Activated naive CD4-positive, alpha-beta T cell treated with anti-CD3 and anti-CD28 coated beads for 36 hours (primary cell): ENCODE measurements around the gene CCDC121. TPM values are rescaled to one million over a fixed set of nuclear protein-coding genes. Genes with fewer than 3 reads are reported as not detected.
A peak's percentile ranks its signal among the peaks of the same experiment; 100 is the strongest.

Source experiments
- CTCF ChIA-PET: fragments of 350-600 bp; sonication (Branson Sonifier 250); formaldehyde crosslinking; loops from one replicate; lab custom pipeline; 2021; ENCODE audit warnings: antibody characterized with exemption; lab: Charles Lee
- DNase-seq: peaks from one replicate; pipeline ENCODE4 v3.0.0-alpha.2; 2020
- H3K27ac Mint-ChIP-seq: one replicate; pipeline ENCODE4 v1.8.0; 2021; ENCODE audit warnings: mild to moderate bottlenecking, mixed read lengths
- H3K27me3 Mint-ChIP-seq: one replicate; pipeline ENCODE4 v1.8.0; 2021; ENCODE audit warnings: low read depth, mixed read lengths
- H3K36me3 Mint-ChIP-seq: one replicate; pipeline ENCODE4 v1.8.0; 2021; ENCODE audit warnings: low read depth, mixed read lengths
- H3K4me1 Mint-ChIP-seq: one replicate; pipeline ENCODE4 v1.8.0; 2021; ENCODE audit warnings: low read depth, mixed read lengths
- H3K4me3 Mint-ChIP-seq: one replicate; pipeline ENCODE4 v1.8.0; 2021; ENCODE audit warnings: mild to moderate bottlenecking, moderate library complexity, mixed read lengths
- H3K9me3 Mint-ChIP-seq: one replicate; pipeline ENCODE4 v1.8.0; 2021; ENCODE audit warnings: mixed read lengths
- intact Hi-C: fragments of 100-400 bp; cut with micrococcal nuclease; formaldehyde crosslinking; loops from one replicate; pipeline ENCODE4 v1.15.1; 2023
- total RNA-seq, 2 experiments: library from RNA; stranded (reverse); gene quantifications; one replicate each; pipeline ENCODE4 v1.2.3, GENCODE V29; 2021

Gene CCDC121
- total RNA-seq, 2 experiments from 2014 or later, result 0.17 to 0.30 TPM

- Mint-ChIP-seq H3K27ac (no peak overlapping the region), H3K27me3 (no peaks in the 10 kb centered on the region), H3K4me1 (peaks cover 47% of the 10 kb centered on the region), H3K9me3 (peaks cover 31% of the 10 kb centered on the region), H3K4me3 (no peak overlapping the region), H3K36me3 (peaks cover 44% of the 10 kb centered on the region)
- intact Hi-C loops, result no loop called here
- no peak for DNase-seq
- CTCF ChIA-PET, result no interaction called here
Measured at GRCh38 chr2:27593240-27593639, 35.6 kb downstream of the CCDC121 start.

GRCh38 chr2:27591745-27592144 lies 37.1 kb downstream of the CCDC121 start:
- Mint-ChIP-seq H3K27me3 (no peaks in the 10 kb centered on the region), H3K27ac (no peak overlapping the region), H3K4me1 (peaks cover 49% of the 10 kb centered on the region), H3K9me3 (peaks cover 31% of the 10 kb centered on the region), H3K36me3 (peaks cover 52% of the 10 kb centered on the region), H3K4me3 (no peak overlapping the region)
- intact Hi-C loops, result no loop called here
- CTCF ChIA-PET, result interaction anchor here (0.8 kb wide), 1 partner anchor 143 kb away, joined by 3 read pairs; no protein-coding TSS in a partner anchor
- DNase-seq, result no peak

GRCh38 chr2:27588308-27588707 lies 40.5 kb downstream of the CCDC121 start:
- CTCF ChIA-PET, result no interaction called here
- Mint-ChIP-seq H3K4me3 (no peak overlapping the region), H3K36me3 (peaks cover 40% of the 10 kb centered on the region), H3K27ac (no peak overlapping the region), H3K4me1 (peaks cover 62% of the 10 kb centered on the region), H3K9me3 (peaks cover 13% of the 10 kb centered on the region), H3K27me3 (no peaks in the 10 kb centered on the region)
- intact Hi-C loops, result loop anchor here (10.0 kb wide), 1 partner anchor 374 kb away; the partner anchor contains the start of genes ATRAID, CAD and SLC5A6
- DNase-seq, result no peak

GRCh38 chr2:27587025-27587424 lies 41.8 kb downstream of the CCDC121 start:
- Mint-ChIP-seq H3K4me1 (peaks cover 67% of the 10 kb centered on the region), H3K4me3 (no peak overlapping the region), H3K27ac (peak overlapping the region; percentile 74), H3K36me3 (peaks cover 39% of the 10 kb centered on the region), H3K27me3 (no peaks in the 10 kb centered on the region), H3K9me3 (peaks cover 10% of the 10 kb centered on the region)
- CTCF ChIA-PET, result interaction anchor here (0.6 to 0.7 kb wide), 3 partner anchors 10 to 269 kb away, joined by 3 to 4 read pairs (median 4); no protein-coding TSS in a partner anchor
- DNase-seq, result peak; percentile 34
- intact Hi-C loops, result loop anchor here (1.0 to 10.0 kb wide), 3 partner anchors 98 to 372 kb away; partner anchors contain the start of genes ATRAID, CAD, IFT172 and NRBP1

GRCh38 chr2:27584597-27584996 lies 44.2 kb downstream of the CCDC121 start:
- Mint-ChIP-seq H3K27me3 (no peaks in the 10 kb centered on the region), H3K36me3 (peaks cover 24% of the 10 kb centered on the region), H3K4me1 (peaks cover 60% of the 10 kb centered on the region), H3K9me3 (peaks cover 8% of the 10 kb centered on the region), H3K4me3 (peak overlapping the region; percentile 99), H3K27ac (no peak overlapping the region)
- DNase-seq, result no peak
- intact Hi-C loops, result loop anchor here (5.0 to 10.0 kb wide), 2 partner anchors 98 to 370 kb away; partner anchors contain the start of genes ATRAID, CAD and SLC5A6
- CTCF ChIA-PET, result interaction anchor here (1.2 to 1.9 kb wide), 2 partner anchors 10 to 99 kb away, joined by 3 to 6 read pairs; no protein-coding TSS in a partner anchor

GRCh38 chr2:27583390-27583915 lies 45.4 kb downstream of the CCDC121 start:
- peaks cover 22% of the 10 kb centered on the region for H3K36me3 Mint-ChIP-seq
- DNase-seq, result no peak
- CTCF ChIA-PET, result no interaction called here
- H3K9me3 Mint-ChIP-seq, result peaks cover 11% of the 10 kb centered on the region
- H3K27me3 Mint-ChIP-seq, result no peaks in the 10 kb centered on the region
- peaks cover 52% of the 10 kb centered on the region for H3K4me1 Mint-ChIP-seq
- H3K27ac Mint-ChIP-seq, result peak overlapping the region; percentile 90
- intact Hi-C loops, result loop anchor here (1.0 to 10.0 kb wide), 7 partner anchors 45 to 369 kb away; partner anchors contain the start of genes ATRAID, CAD, IFT172 and NRBP1
- H3K4me3 Mint-ChIP-seq, result peak overlapping the region; percentile 99

- Mint-ChIP-seq H3K27me3 (no peaks in the 10 kb centered on the region), H3K9me3 (peaks cover 14% of the 10 kb centered on the region), H3K36me3 (peaks cover 19% of the 10 kb centered on the region), H3K27ac (peak within 1 kb of the TSS; percentile 90), H3K4me1 (peaks cover 46% of the 10 kb centered on the region), H3K4me3 (peak within 1 kb of the TSS; percentile 99)
- intact Hi-C loops, result loop anchor here (1.0 to 10.0 kb wide), 8 partner anchors 45 to 368 kb away; partner anchors contain the start of genes ATRAID, CAD, EIF2B4 and IFT172
- peak; percentile 86 for DNase-seq
- CTCF ChIA-PET, result interaction anchor here (0.7 kb wide), 1 partner anchor 45 kb away, joined by 3 read pairs; no protein-coding TSS in a partner anchor
Measured at GRCh38 chr2:27582695-27583389, 46.0 kb downstream of the CCDC121 start, which contains the start of gene ZNF512. ZNF512 (plus strand) TSS chr2:27583042; CDS start chr2:27583113, 71 bp downstream.

GRCh38 chr2:27582129-27582694 lies 46.6 kb downstream of the CCDC121 start:
- peak overlapping the region; percentile 90 for H3K27ac Mint-ChIP-seq
- H3K9me3 Mint-ChIP-seq, result peaks cover 20% of the 10 kb centered on the region
- intact Hi-C loops, result loop anchor here (1.0 to 10.0 kb wide), 4 partner anchors 57 to 367 kb away; partner anchors contain the start of genes ATRAID, CAD, EIF2B4 and SLC5A6
- H3K4me1 Mint-ChIP-seq, result peaks cover 42% of the 10 kb centered on the region
- CTCF ChIA-PET, result interaction anchor here (0.7 kb wide), 1 partner anchor 45 kb away, joined by 3 read pairs; no protein-coding TSS in a partner anchor
- peak overlapping the region; percentile 99 for H3K4me3 Mint-ChIP-seq
- no peak for DNase-seq
- no peaks in the 10 kb centered on the region for H3K27me3 Mint-ChIP-seq
- H3K36me3 Mint-ChIP-seq, result peaks cover 17% of the 10 kb centered on the region

- H3K27me3 Mint-ChIP-seq, result no peaks in the 10 kb centered on the region
- no peak for DNase-seq
- intact Hi-C loops, result loop anchor here (1.0 to 10.0 kb wide), 4 partner anchors 57 to 367 kb away; partner anchors contain the start of genes ATRAID, CAD, EIF2B4 and SLC5A6
- peaks cover 27% of the 10 kb centered on the region for H3K9me3 Mint-ChIP-seq
- peaks cover 13% of the 10 kb centered on the region for H3K36me3 Mint-ChIP-seq
- H3K27ac Mint-ChIP-seq, result no peak overlapping the region
- H3K4me1 Mint-ChIP-seq, result peaks cover 35% of the 10 kb centered on the region
- CTCF ChIA-PET, result no interaction called here
- peak overlapping the region; percentile 99 for H3K4me3 Mint-ChIP-seq
Measured at GRCh38 chr2:27581417-27582128, 47.2 kb downstream of the CCDC121 start.
